Measurements from ENCODE around the gene CDKN1A.

The CDKN1A gene

DNA sequence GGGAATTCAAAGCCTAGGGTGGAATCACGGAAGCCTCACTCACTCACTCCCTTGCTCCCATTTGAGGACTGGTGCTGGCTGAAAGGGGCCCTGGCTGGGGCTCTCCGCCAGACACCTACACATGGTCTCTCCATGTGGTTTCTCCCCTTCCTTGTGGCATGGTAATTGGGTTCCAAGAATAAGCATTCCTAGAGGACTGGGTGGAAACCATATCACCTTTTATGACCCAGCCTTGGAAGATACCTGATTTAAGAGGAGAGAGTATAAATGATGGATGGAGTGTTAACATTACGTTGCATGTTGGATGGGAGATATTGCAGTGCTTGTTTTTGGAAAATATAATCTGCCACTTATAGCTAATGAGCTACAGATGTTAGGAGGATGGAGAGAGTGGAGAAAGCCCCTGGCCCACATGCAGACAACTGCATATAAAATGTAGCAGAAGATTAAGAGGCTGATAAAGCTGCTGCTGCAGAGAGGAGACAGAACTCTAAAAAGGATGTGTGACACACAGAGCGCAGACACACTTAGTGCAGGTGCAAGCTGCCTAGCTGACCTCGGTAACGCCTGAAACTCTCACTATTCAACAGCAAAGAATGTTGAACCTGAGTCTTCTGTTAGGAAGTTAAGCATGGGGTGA lies 23.3 kb upstream of the CDKN1A start:
- no peak for DNase-seq (ENCODE audit: low read depth)

DNA sequence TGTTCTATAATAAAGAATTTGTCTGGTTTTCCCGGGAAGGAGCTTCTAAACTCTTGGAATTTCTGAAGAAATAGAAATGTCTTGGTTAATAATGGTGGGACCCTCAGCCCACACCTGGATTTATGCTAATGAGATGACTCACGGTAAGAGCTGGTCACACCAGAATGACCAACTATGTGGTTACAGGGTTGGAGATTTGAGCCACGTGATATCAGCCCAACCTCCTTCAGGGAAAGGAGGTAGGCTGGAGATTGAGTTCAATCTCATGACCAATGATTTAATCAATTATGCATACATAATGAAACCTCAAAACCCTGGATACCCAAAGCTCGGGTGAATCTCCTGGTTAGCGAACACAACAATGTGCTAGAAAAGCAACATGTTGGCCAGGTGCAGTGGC lies 22.1 kb upstream of the CDKN1A start:
- no peak for DNase-seq (ENCODE audit: low read depth)

DNA sequence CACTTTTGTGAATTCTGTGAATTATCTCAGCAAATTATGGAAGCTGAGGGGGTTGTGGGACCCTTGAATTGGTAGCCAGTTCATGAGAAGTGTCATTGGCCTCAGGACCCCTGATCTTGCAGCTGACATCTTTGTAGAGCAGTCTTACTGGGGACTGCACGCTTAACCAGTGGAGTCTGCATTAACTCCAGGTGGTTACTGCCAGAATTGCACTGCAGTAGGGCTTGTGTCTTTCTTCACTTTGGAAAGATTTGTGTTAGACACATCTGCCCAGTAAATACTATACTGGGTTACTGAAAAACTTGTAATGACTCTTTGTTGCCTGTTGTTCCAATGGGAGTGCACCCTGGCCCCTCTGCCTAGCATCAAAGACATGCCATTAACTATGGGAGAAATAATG lies 21.2 kb upstream of the CDKN1A start:
- DNase-seq (ENCODE audit: low read depth) = no peak

DNA sequence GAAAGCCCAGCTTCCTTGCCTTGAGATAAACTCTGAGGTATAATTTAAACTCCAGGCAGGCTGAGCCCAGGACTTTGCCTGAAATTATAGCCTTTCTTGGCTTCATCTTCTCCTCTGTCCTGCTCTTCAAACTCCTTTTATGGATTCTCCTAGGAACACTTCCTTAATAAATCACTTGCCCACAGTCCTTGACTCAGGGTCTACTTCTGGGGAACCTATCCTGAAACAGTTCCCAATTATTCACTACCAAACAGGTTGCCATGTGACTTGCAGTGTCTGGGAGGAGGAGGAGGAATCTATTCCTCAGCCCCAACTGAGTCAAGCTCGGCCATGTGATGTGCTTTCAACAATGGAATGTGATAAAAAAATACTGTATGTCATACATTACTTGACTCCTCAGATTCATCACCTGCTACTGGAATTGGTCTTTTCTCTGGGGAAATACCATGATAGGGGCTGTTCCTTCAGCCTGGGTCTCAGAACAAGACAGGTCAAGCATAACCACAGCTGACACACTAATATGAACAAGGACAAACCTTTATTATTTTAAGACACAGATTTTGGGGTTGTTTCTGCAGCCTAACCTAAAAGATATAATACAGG lies 20.5 kb upstream of the CDKN1A start:
- DNase-seq (ENCODE audit: low read depth) = no peak

DNA sequence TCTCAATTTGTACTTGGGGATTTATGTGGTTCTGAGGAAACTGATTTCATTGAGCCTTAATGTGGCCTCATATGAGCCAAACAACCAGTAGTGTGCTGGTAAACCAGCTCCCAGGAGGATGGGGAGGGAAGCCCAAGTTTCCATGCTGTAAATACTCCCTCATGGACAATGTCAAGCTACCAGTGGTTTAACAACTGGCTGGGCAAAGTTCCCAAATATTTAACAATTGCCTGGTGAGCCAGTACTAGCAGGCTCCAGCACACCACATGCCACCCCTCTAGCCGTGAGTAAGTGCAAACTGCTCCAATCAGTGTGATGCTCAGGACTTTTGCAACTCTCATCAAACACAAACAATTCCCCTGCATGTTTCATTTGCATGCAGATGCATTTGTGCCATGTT lies 19.2 kb upstream of the CDKN1A start:
- DNase-seq (ENCODE audit: low read depth) = no peak

DNA sequence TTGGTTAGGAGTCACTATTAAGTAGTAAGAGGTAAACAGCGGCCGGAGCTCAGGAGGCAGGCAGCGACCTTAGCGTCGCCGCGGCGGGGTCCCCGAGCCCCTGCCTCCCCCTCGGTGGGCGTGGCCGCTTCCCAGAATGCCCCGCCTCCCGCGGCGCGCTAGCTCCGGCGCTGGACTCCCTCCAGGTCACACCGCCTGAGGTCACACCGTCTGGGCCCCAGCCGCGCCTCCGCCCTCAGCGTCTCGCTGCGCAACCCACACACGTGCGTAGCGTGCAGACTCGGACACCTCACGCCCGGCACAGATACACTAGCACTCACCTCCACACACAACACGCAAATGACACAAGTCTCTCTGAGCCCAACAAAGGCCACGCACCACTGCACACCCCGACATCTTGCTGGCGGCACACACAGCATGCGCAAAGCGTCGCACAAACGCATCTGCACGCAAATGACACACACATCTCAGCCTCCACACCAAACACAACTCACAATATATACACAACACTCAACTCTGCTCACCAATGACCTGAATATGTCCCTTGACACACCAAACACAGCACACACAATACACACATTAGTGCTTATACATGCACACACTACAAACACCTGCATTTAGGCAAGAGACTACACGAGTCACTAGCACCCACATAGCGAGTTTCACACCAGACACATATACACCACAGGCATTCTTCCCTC lies 17.6 kb upstream of the CDKN1A start:
- no peak for DNase-seq (ENCODE audit: low read depth)

DNA sequence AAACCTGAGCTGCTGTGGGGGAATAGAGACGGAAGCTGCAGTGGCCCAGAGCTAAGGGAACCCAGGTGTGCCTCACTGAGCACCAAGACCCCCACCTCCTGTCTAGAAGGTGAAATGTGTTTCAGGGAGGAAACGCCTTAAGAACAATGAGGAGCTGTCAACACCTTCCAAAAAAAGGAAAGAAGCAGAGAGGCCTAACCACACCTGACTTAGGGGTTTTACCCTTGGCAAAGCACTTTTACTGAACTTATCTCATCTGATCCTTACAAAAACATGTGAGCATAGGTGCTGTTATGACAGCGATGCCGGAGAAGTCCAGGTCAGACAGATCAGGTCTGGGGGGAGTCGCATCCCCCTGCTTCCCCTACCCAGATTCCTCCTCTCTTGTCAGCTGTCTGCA lies 16.1 kb upstream of the CDKN1A start:
- no peak for DNase-seq (ENCODE audit: low read depth)

DNA sequence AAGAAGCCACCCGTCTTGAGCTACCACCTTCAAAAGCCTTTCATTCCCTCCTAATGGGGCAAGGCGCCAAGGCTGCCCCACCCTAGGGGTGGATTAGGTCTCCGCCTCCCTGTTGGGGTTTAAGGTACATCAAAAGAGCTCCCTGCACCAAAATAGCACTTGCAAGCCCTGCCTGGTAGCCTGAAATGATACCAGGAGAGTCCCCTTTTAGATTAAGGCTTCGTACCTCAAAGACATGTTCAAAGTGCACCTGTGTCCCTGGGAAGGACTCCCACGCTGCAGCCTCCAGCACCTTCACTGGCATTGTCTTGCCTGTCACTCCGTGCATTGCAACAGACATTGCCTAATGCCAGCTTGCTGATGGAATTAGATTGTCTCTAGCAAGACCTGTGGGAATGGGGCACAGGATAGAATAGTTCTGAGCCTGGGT lies 15.7 kb upstream of the CDKN1A start:
- no peak for DNase-seq (ENCODE audit: low read depth)

DNA sequence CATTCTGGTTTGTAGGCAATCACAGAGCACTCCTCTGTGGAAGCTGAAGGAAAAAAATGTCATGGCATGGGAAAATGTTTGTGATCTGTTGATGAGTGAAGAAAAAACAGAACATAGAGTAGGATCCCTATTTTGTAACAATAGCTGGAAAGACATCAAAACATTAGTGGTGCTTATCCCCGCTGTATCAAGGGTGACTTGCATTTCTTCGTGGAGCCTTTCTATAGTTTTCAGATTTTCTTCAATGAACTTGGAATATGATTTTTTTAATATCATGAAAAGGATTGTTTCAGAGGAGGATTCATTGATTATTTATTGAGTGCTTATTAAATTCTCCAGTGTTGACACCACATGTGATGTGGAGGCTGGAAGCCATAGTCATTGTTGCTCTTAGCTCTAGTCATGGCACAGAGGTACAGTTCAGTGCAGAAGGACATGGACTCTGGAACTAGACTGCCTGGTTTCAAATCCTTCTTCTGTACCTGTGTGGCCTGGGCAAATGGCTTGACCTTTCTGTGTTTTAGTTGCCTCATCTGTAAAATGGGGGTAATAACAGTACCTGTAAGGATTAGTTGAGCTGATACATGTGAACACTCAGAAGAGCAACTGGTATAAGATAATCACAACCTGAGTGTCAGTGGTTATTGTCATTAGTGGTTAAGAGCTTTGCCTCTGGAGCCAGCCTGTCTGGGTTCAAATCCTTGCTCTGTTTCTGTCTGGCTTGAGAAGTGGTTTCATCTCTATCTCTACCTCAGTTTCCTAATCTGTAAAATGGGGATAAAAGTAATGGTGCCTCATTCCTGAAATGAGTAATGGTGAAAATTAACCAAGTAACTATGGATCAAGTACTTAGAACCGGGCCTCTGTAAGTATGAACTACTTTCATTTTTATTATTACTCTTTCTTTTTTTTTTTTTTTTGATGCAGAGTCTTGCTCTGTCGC lies 14.7 kb upstream of the CDKN1A start:
- no peak for DNase-seq (ENCODE audit: low read depth)

DNA sequence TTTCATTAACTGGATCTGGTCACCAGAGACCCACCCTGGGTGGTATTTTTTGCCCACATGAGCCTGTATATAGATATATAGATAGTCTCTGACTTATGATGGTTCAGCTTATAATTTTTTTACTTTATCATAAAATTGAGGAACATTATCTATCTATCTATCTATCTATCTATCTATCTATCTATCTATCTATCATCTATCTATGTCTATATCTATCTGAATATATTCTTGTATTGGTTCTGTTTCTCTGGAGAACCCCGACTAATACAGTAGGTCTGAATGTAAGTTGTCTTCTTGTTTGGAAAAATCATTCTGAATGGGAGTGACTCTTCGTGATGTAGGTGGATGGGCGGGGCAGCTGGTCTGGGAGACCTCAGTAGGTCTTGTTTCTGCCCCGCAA lies 13.3 kb upstream of the CDKN1A start:
- DNase-seq (ENCODE audit: low read depth) = no peak

DNA sequence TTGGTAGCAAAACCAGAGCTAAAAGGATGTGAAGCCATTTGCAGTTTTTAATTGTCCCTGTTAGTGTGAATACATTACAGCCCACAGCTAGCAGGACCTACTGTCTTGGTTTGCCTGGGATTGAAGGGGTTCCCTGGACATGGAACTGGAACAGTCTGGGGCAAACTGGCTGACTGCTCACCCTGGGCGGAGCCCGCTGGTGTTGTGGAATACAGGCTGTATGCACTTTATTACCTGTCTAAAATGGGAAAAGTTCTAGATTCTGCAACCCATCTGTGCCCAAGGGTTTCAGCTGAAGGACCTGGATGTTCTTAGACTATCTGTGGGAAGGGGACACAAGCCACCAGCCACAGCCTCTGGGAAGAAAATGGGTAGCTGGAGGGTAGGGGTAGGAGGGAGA lies 12.2 kb upstream of the CDKN1A start:
- DNase-seq (ENCODE audit: low read depth) = no peak

DNA sequence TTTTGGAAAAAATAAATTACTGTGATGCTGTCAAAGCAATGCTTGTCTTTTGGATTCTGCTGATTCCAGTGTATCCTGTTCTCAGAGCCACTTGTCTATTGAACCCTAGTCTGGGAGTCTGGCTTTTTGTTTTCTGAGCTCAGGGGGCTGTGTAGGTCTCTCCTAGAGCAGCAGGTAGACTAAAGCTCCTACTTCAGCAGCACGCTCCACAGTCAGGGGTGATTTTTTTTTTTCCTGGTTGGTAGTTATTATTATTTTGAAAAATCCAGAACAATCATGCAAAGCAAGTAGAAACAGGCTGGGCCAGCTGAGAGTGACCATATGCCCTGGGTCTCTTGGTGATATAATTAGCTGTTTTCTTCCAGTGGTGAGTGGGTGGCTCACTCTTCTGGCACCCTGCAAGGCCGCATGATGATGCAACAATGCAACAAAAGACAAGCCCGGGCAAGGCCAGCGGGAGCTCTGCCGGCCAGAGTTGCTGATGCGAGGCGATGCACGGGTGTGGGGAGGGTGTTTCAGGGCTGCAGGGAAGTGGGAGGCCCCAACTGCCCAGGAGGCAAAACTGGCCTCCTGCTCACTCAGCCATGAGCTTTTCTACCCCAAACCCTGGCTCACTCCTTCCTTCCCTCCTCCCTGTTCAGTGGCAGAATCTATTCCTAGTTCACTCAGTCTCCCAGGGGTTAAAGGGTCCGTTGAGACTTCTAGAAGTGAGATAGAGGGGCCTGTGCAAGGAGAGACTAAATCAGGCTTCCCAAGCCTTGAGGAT lies 11.5 kb upstream of the CDKN1A start:
- no peak for DNase-seq (ENCODE audit: low read depth)

DNA sequence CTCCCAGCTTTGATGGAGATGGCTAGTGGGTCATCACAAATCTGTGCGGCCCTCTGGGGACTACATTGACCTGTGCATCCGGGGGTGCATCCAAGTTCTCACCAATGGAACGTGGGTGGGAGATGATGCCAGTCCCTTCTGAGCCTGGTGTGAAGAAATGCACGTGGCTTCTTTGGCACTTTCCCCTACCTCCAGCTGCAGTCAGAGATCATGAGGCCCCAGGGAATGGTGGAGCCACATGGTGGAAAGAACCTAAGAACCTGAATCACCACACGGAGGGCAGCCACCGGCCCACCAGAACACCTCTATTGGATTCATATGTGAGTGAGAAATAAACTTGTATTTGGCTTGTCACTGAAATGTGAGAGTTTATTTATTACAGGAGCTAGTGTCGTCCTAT lies 9.9 kb upstream of the CDKN1A start:
- no peak for DNase-seq (ENCODE audit: low read depth)

DNA sequence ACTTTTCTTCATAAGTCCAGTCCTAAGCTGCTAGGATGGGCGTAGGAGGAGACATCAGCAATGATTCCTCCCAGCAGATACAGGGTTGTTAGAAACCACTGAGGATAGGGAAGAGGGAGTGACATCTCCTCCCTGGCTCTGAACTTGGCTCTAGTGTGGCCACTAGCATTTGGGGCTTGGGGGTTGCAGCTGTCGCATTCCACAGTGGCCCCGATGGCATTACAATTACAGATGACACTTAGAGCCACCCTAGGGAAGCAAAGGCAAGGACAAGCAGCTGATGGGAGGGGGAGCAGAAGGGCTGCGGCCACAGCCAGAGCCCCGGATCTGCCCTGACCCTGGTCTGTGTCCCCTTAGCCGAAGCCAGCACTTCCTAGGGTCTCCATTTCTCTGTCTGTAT lies 9.5 kb upstream of the CDKN1A start:
- no peak for DNase-seq (ENCODE audit: low read depth)

DNA sequence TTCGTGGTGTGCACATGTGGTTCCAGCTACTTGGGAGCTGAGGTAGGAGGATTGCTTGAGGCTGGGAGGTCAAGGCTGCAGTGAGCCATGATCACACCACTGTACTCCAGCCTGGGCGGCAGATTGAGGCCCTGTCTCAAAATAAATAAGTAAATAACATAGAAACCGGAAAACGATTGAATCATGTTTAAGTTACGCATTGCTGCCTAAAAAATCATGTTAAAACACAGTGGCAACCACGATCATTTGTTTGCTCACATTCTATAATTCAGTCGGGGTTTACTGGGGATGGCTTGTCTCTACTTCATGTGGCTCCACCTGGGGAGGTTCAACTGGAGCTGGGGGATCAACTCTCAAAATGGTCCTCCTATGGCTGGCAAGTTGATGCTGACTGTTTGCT lies 8.2 kb upstream of the CDKN1A start:
- no peak for DNase-seq (ENCODE audit: low read depth)

DNA sequence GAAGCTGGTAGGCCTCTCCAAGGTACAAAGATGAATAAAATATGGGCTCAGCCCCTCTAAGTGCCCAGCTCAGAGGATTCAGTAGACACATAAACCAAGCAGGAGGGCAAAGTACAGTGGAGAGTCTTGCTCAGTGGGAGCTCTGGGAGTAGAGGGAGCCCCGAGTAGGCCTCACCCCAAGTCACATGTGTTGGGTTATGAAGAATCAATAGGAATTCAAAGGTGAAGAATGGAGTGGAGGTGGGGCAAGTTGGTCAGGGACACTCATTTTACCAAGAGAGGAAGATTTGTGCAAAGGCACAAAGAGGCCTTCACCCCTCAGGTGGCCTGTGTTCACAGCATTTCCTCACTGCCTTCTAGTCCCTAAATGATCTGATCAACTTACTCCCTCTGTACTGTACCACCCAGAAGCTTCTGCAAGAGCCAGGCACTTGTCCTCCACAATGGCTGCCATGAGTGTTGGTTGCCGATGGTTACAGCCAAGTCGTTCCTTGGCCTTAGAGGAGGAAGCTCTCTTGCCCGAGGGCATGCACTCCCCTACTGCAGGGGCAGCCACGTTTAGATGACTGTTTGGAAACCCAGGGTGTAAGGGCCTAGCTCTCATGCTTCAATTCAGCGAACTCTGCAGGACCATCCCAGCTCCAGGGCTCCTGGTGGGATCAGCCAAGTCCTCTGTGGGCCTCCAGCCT lies 6.7 kb upstream of the CDKN1A start:
- DNase-seq (ENCODE audit: low read depth) = no peak

DNA sequence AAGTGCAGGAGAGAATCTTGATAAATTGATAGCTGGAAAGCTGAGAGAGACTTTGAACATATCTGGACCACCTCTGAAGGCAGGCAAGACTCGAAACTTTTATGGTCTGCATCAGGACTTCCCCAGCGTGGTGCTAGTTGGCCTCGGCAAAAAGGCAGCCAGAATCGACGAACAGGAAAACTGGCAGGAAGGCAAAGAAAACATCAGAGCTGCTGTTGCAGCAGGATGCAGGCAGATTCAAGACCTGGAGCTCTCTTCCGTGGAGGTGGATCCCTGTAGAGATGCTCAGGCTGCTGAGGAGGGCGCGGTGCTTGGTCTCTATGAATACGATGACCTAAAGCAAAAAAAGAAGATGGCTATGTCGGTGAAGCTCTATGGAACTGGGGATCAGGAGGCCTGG lies 4.6 kb upstream of the CDKN1A start:
- no peak for DNase-seq (ENCODE audit: low read depth)

DNA sequence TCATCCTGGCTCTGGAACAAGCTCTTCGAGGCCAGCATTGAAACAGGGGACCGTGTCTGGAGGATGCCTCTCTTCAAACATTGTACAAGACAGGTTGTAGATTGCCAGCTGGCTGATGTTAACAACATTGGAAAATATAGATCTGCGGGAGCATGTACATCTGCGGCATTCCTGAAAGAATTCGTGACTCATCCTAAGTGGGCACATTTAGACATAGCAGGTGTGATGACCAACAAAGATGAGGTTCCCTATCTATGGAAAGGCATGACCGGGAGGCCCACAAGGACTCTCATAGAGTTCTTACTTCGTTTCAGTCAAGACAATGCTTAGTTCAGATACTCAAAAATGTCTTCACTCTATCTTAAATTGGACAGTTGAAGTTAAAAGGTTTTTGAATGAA lies 3.6 kb upstream of the CDKN1A start:
- DNase-seq (ENCODE audit: low read depth) = no peak

DNA sequence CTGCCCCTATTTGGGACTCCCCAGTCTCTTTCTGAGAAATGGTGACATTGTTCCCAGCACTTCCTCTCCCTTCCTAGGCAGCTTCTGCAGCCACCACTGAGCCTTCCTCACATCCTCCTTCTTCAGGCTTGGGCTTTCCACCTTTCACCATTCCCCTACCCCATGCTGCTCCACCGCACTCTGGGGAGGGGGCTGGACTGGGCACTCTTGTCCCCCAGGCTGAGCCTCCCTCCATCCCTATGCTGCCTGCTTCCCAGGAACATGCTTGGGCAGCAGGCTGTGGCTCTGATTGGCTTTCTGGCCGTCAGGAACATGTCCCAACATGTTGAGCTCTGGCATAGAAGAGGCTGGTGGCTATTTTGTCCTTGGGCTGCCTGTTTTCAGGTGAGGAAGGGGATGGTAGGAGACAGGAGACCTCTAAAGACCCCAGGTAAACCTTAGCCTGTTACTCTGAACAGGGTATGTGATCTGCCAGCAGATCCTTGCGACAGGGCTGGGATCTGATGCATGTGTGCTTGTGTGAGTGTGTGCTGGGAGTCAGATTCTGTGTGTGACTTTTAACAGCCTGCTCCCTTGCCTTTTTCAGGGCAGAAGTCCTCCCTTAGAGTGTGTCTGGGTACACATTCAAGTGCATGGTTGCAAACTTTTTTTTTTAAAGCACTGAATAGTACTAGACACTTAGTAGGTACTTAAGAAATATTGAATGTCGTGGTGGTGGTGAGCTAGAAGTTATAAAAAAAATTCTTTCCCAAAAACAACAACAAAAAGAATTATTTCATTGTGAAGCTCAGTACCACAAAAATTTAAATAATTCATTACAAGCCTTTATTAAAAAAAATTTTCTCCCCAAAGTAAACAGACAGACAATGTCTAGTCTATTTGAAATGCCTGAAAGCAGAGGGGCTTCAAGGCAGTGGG lies 2.1 kb upstream of the CDKN1A start:
- no peak for DNase-seq (ENCODE audit: low read depth)

DNA sequence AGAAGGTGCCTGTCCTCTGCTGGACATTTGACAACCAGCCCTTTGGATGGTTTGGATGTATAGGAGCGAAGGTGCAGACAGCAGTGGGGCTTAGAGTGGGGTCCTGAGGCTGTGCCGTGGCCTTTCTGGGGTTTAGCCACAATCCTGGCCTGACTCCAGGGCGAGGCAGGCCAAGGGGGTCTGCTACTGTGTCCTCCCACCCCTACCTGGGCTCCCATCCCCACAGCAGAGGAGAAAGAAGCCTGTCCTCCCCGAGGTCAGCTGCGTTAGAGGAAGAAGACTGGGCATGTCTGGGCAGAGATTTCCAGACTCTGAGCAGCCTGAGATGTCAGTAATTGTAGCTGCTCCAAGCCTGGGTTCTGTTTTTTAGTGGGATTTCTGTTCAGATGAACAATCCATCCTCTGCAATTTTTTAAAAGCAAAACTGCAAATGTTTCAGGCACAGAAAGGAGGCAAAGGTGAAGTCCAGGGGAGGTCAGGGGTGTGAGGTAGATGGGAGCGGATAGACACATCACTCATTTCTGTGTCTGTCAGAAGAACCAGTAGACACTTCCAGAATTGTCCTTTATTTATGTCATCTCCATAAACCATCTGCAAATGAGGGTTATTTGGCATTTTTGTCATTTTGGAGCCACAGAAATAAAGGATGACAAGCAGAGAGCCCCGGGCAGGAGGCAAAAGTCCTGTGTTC lies 1.3 kb upstream of the CDKN1A start:
- DNase-seq (ENCODE audit: low read depth) = no peak

Measured in activated T-helper 1 cell treated with Interleukin-2 at 50 U/mL for 16 hours (primary cell).